ENCODE results near the gene GNAI2.
"Not testable (repeated sequence)": the region's sequence is repeated elsewhere in the genome, so short reads cannot be mapped to it uniquely, and the experiment has no call there.

The GNAI2 gene

GRCh38 chr3:50248387-50248786 is 12.4 kb downstream of the GNAI2 start:
- DNase-seq = peak in 1 of 2 experiments; percentile 62

DNA sequence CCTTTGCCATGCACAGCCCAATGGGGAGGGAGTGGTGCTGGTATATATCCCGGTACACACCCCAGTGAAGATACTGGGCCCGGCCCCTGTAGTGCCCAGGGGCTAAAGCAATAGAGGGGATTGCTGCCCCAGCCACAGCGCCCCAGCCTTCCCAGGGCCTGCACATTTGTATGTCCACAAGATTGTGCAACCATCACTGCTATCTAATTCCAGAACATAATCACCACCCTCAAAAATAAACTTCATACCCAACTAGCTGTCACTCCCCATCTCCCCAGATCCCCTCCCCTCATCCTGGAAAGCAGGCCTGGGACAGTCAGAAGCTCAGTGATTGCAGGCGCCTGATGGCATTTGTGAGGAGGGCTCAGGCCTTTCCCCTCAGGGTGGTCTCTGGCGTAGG is 13.5 kb downstream of the GNAI2 start:
- no peak for DNase-seq

GRCh38 chr3:50250514-50250913 is 14.5 kb downstream of the GNAI2 start:
- no peak for DNase-seq

GRCh38 chr3:50251220-50251619 is 15.2 kb downstream of the GNAI2 start:
- DNase-seq = no peak

- DNase-seq = peak in 1 of 2 experiments; percentile 20
Observed at GRCh38 chr3:50254577-50255250, 18.7 kb downstream of the GNAI2 start.

DNA sequence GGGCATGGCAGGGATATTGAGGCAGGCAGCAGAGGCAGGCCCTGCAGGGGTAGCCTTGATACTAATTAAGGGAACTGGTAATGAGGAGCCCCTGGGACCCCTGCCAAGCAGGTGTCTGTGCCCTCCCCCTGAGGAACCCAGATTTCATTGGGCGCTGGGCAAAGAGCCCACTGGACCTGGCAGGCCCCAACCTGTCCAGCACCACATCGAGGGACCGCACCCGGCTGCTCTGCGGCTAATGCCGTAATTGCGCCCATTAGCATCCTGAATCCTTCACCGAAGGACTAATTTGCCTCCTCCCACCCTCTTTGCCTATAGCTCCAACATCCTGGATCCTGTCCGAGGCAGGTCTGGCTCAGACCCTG is 19.2 kb downstream of the GNAI2 start:
- no peak for DNase-seq

DNA sequence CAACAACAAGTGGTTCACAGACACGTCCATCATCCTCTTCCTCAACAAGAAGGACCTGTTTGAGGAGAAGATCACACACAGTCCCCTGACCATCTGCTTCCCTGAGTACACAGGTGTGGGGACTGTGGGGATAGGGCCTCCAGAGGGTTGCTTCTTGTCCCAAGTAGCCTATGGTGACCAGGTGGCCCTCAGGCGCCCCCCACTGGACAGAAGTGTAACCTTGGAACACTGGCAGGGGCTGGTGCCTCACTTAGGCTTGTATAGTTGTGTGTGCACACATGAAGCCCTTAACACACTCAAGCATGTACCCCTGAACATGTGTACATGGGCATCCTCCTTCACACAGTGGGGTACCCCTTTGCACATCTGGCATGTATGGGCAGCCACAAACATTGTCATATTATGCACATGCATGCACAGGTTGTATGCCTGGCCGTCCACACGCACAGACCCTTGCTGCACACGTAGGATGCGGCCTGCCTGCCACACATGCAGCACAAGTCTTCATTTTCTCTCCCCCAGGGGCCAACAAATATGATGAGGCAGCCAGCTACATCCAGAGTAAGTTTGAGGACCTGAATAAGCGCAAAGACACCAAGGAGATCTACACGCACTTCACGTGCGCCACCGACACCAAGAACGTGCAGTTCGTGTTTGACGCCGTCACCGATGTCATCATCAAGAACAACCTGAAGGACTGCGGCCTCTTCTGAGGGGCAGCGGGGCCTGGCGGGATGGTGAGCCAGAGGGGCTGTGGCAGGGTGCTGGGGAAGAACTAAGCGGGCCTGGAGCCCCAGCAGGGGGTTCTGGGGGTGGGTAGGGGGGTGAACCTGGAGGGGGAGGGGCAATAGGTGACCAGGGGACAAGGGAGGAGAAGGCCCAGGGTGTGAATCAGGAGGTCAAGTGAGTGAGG is 21.2 kb downstream of the GNAI2 start:
- no peak for DNase-seq

DNA sequence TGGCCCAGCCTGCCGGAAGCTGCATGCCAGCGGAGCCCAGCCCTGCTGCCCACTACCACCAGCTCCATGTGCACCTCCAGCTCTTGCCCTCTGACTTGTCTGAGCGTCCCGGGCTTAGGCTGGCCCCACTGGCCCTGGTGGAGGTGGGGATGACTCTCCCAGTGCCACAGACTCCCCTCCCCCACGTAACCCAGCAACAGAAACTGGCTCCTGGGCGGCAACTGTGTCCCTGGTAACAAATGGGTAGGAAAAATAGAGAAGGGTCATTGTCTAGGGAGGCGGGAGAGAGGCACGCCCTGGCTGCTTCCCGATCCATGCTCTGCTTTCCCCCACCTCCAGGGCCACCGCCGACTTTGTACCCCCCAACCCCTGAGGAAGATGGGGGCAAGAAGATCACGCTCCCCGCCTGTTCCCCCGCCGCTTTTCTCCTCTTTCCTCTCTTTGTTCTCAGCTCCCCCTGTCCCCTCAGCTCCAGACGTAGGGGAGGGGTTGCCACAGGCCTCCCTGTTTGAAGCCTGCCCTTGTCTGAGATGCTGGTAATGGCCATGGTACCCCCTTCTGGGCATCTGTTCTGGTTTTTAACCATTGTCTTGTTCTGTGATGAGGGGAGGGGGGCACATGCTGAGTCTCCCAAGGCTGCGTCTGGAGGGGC is 22.2 kb downstream of the GNAI2 start:
- DNase-seq = no peak

GRCh38 chr3:50258979-50259378 is 23.0 kb downstream of the GNAI2 start:
- DNase-seq = no peak

DNA sequence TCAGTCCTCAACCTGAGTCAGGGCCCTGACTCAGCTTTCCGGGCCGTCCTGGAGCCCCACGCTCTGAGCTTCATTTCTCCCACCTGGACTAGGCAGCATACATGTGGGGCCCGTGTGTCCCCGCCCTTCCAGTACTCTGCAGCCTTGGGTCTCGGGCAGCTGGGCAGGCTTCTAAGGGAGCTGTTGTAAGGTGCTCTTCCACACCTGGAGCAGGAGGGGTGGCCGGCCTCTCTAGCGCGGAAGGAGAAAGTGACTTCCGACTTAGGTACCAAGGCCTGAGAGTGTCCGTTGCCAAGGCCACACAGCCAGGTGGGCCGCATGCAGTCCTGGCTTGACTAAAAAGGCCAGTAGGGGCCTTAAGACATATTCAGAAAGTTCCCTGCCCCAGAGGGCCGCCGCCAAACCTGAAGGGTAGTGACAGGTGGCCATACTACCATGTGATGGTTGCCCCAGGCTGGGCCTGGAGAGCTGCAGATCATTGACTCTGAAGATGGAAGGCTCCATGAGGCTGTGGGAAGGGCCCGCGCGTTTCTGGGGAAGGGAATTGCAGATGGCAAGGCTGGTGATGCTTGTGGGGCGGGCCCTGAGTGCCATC is 23.5 kb downstream of the GNAI2 start:
- DNase-seq = no peak

DNA sequence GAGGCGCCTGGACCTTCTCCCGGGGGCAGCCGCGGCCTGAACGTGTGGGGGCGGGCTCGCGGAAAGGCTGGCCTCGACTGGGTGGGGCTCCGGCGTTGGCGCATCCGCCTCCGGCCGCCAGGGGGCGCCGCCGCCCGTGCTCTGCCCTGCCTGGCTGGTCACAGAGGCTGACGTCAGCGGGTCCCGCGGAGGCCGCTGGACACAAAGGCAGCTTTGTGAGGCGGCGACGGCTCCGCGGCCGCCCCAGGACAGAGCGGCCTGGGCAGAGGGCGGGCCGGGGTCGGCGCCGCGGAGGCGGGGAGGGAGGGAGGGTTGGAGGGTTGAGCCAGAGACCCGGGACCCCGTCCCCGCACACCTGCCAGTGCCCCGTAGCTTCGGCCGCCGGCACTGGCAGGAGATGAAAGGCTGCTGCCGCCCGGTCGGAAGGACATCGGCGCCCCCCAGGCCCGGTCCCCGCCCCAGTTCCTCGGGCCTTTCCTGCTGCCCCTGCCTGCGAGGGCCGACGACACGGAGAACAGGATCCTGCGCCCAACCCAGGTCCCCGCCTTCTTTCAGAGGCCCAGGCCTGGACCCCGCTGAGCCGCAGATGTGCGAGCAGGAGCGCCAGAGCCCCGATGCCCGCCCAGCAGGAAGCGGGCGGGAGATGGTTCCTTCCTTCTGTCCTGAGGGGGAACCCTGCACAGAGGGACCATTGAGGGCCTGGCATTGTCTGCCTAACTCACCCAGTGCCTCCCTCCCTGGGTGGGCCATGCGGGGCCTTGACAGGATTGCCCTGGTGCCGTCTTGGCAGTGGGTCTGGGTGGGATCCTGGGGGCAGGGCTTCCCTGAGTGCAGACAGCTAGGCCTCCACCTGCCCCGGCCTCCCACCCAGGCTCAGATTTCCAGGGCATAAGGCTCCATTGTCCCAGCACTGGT is 24.3 kb downstream of the GNAI2 start:
- peak; percentile 51 to 82 for DNase-seq

GRCh38 chr3:50260942-50261441 is 25.0 kb downstream of the GNAI2 start:
- no peak for DNase-seq

GRCh38 chr3:50261505-50261904 is 25.5 kb downstream of the GNAI2 start:
- DNase-seq = no peak

DNA sequence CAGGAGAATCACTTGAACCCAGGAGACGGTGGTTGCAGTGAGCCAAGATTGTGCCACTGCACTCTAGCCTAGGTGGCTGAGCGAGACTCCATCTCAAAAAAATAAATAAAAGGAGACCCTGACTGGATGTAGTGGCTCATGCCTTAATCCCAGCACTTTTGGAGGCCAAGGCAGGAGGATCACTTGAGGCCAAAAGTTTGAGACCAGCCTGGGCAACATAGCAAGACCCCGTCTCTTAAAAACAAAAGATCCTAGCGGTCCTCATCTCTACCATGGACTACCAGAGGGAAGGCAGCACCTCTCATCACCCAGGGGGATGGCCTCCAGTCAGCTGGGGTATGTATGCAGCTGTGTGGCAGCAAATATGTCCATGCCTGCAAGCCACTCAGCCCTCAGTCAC is 26.2 kb downstream of the GNAI2 start:
- not testable (repeated sequence) for DNase-seq

DNA sequence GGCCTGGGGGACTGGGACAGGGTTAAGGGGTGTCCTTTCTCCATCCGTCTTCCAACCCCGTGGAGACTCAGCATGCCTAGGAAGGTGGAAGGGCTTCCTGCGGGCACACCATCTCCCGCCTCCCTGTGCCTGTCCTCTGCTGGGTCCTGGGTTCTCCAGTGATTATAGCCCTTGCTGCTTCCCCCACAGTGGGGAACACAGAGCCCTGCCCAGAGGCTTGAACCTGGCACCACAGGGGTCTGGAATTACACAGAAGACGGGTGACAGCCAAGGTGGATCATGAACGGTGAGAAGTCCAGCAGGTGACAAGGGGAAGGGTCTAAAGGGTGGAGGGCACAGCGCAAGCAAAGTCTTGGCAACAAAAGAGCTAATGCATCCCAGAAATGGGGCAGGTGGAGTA is 26.8 kb downstream of the GNAI2 start:
- DNase-seq = no peak

DNA sequence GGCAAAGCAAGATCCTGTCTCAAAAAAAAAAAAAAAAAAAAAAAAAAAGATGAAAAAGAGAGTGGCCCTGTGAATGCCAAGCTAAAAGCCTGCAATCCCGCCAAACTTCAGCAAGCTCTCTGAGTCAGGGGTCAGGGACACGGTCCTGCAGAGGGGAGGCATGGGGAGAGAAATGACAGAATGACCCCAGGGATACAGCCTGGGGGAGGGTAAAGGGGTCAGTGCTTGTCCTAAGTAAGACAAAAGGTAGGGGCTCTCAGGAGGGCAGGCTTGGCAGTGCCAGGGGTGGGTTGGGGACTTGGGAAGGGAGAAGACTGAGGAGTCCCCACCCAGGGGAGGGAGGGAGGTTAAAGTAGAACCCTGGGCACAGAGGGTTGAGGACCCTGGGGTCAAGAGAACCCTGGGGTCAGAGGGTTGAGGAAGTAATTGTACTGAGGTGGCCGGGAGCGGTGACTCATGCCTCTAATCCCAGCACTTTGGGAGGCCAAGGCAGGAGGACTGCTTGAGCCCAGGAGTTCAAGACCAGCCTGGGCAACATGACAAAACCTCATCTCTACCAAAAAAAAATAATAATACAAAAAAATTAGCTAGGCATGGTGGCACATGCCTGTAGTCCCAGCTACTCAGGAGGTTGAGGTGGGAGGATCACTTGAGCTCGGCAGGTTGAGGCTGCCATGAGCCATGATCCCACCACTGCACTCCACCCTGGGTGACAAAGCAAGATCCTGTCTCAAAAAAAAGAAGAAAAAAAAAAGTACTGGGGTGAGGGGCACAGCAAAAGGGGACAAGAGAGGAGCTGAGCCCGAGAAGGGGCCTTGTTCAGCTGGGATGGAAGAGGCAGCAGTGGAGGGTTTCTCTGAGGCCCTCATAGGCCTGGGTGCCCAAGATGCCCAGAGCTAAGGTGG is 27.7 kb downstream of the GNAI2 start:
- DNase-seq = no peak

DNA sequence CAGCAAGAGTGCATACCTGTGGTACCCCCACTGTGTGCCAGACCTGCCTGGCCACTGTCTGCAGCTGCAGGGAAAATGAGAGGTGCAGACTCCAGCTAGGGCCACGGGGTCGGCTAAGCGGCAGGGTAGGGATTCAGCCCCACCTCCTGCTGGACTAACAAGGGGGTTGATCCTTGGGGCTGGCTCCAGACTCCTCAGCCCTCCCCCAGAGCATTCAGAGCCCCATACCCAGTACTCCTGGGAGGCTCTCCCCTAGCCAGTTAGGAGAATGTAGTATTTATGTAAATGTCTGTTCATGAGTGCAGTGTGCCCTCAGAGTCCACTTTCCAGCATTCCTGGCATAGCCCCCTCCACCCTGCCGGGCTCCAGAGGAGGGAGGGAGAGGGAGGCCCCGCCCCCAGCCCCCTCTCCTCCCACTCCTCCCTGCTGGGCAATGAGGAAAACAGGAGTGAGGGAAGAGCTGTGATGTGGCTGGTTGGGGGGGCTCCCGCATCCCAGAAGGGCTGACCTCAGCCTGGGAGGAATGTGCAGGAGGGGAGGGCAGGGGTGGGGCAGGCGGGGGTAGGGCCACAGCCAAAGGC is 28.5 kb downstream of the GNAI2 start:
- DNase-seq = peak in 1 of 2 experiments; percentile 7

- no peak for DNase-seq
Observed at GRCh38 chr3:50264964-50265485, 29.0 kb downstream of the GNAI2 start.

DNA sequence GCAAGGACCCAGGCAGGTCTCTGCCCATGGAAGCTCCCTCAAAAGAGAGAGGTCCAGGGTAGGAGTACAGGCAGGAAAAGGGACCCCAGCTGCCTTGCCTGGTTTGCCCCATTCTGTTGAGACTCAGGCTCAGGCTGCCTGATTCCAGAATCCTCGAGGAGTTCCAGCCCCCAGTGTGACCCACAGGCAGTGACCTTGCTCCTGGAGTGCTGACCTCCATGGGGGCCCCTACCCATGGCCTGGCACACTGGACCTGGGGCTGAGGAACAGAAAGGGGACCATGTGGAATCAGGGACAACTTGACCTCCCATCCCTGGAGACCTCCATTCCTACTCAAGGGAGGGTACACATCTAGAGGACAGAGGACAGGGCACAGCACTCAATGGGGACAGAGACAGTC is 29.6 kb downstream of the GNAI2 start:
- no peak for DNase-seq

- DNase-seq = no peak
Observed at GRCh38 chr3:50266017-50266416, 30.0 kb downstream of the GNAI2 start.
